ENCODE data around the gene RBM17. TPM values are rescaled to one million over a fixed set of nuclear protein-coding genes. Genes with fewer than 3 reads are reported as not detected.
A peak's percentile ranks its signal among the peaks of the same experiment; 100 is the strongest.

Gene RBM17
- total RNA-seq, 1 donor from 2014 or later = 33.2 TPM

DNA sequence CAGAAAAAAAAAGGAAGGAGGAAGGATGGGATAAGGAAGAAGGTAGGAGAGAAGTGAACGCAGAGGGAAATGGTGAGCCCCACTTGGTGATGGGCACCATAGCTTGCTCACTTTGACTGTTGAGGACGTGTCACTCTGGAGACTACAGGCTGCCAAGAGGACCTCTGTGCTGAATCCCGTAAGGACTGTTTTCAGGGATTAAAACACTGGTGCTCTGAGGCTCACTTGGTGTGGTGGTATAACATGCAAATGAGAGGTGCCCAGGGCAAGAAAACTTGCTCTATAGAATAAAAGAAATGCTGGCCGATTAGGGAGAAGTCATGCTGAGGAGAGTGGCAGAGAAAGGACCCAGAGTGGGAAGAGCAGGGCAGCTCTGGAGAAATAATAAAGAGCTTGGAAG lies 21.4 kb upstream of the RBM17 start:
- TF ChIP-seq, protein P1, sequence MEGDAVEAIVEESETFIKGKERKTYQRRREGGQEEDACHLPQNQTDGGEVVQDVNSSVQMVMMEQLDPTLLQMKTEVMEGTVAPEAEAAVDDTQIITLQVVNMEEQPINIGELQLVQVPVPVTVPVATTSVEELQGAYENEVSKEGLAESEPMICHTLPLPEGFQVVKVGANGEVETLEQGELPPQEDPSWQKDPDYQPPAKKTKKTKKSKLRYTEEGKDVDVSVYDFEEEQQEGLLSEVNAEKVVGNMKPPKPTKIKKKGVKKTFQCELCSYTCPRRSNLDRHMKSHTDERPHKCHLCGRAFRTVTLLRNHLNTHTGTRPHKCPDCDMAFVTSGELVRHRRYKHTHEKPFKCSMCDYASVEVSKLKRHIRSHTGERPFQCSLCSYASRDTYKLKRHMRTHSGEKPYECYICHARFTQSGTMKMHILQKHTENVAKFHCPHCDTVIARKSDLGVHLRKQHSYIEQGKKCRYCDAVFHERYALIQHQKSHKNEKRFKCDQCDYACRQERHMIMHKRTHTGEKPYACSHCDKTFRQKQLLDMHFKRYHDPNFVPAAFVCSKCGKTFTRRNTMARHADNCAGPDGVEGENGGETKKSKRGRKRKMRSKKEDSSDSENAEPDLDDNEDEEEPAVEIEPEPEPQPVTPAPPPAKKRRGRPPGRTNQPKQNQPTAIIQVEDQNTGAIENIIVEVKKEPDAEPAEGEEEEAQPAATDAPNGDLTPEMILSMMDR (IDR thresholded peaks at IDR 0.05; ENCODE audit: insufficient read depth, low read length, severe bottlenecking) = no peak
- no peak overlapping the region for H3K4me3 ChIP-seq (ENCODE audit: low read depth, low read length)
- DNase-seq (ENCODE audit: low read depth) (no peak), FAIRE-seq (no peak)
- no peaks in the 10 kb centered on the region for H3K27me3 ChIP-seq (ENCODE audit: control insufficient read depth, insufficient read depth, low read length)
- no peaks in the 10 kb centered on the region for H3K36me3 ChIP-seq (ENCODE audit: control insufficient read depth, insufficient read depth, low read length)

DNA sequence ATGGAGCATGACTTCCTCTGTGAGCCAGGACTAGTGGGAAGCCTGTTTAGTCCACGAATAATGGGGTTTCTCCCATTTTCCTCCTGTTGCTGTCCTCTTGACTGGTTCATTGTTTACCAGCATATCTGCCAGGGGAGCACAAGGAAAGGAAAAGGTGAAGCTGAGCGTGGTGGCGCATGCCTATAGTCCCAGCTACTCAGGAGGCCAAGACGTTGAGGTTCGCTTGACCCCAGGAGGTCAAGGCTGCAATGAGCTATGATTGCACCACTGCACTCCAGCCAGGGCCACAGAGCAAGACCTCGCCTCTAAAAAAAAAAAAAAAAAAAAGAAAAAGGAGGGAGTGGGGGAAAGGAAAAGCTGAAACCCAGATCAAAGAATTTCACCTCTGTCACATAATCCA lies 20.8 kb upstream of the RBM17 start:
- DNase-seq (ENCODE audit: low read depth) (no peak), FAIRE-seq (no peak)
- Histone ChIP-seq H3K27me3 (ENCODE audit: control insufficient read depth, insufficient read depth, low read length) (no peaks in the 10 kb centered on the region), H3K4me3 (ENCODE audit: low read depth, low read length) (no peak overlapping the region), H3K36me3 (ENCODE audit: control insufficient read depth, insufficient read depth, low read length) (no peaks in the 10 kb centered on the region)
- TF ChIP-seq, protein P1 (IDR thresholded peaks at IDR 0.05; ENCODE audit: insufficient read depth, low read length, severe bottlenecking) = no peak

DNA sequence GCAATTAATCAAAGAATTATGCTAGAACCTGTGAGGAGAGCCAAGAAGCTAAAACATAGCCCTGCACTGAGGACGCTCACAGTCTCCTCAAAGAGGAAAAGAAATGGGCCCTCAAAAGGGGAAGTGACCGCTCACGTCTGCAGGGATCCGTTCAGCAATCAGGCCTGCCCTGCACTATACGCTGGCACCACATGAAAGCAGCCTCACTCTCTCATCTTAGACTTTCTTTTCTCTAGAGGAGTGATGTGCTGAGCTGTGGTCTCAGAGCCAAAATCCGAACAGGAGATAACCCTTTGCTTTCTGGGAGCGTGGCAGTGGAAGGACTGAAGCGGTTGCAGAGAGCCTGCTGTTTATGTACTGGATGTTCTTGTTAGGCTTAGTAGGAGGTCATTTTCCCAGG lies 20.4 kb upstream of the RBM17 start:
- DNase-seq (ENCODE audit: low read depth) = no peak
- TF ChIP-seq, protein P1 (IDR thresholded peaks at IDR 0.05; ENCODE audit: insufficient read depth, low read length, severe bottlenecking) = no peak
- H3K36me3 ChIP-seq (ENCODE audit: control insufficient read depth, insufficient read depth, low read length) = no peaks in the 10 kb centered on the region
- H3K27me3 ChIP-seq (ENCODE audit: control insufficient read depth, insufficient read depth, low read length) = no peaks in the 10 kb centered on the region
- H3K4me3 ChIP-seq (ENCODE audit: low read depth, low read length) = no peak overlapping the region
- FAIRE-seq = peak; percentile 32

DNA sequence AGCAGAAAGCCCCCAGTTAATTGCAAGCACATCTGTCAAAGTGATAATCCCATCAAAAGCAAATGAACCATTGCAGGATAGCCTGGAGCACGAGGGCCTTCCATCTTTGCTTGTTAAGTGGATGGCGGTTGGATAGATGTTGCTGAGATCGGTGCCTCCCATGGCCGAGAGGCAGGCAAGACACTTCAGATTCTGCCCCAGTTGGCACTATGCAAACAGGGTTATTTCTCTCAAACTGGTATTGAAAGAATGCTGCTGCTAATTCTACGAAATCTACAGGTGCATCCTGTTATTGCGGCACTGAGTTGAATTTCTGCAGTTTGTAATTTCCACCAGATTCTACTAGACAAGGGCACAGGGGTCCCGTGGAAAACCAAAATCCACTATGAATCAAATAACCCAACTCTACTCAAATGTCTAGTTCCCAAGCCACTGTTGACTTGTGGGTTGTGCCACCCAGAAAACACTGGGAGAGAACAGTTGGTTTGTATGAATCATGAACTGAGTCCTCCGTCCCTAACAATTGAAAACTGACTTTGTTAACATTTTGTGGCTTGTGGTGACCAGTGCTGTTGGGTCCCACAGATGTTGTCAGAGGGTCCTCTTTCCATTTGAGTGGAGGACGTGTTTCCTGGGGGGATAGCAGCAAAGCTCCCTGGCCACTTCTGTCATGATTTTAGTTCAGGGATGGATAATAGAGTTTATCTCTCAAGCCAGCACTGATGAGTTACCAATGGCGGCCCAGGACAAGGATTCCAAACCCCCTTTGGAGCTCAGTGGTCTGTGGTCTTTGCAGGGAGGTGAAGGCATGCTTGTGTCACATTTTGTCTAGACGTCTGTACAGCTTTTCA lies 19.5 kb upstream of the RBM17 start:
- FAIRE-seq (no peak), DNase-seq (ENCODE audit: low read depth) (no peak)
- Histone ChIP-seq H3K4me3 (ENCODE audit: low read depth, low read length) (no peak overlapping the region), H3K27me3 (ENCODE audit: control insufficient read depth, insufficient read depth, low read length) (no peaks in the 10 kb centered on the region), H3K36me3 (ENCODE audit: control insufficient read depth, insufficient read depth, low read length) (no peaks in the 10 kb centered on the region)
- TF ChIP-seq, protein P1 (IDR thresholded peaks at IDR 0.05; ENCODE audit: insufficient read depth, low read length, severe bottlenecking) = no peak

DNA sequence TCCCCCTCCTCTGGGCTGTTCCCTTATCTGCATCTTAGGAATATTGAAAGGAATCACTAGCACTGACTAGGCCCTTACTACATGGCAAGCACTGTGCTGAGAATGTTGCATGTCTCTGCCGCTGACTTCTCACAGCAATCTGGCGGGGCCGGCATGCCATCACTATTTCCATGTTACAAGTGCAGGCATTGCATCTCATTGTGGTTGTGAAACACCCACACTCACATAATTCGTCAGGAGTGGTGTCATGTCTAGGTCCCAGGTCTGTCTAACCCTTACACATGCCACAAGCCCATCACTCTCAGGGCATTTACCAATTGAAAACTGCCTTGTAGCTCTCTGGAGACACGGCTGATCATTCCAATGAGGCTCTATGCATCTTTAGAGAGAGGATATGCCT lies 18.2 kb upstream of the RBM17 start:
- FAIRE-seq = no peak
- H3K27me3 ChIP-seq (ENCODE audit: control insufficient read depth, insufficient read depth, low read length) = no peaks in the 10 kb centered on the region
- no peak overlapping the region for H3K4me3 ChIP-seq (ENCODE audit: low read depth, low read length)
- no peaks in the 10 kb centered on the region for H3K36me3 ChIP-seq (ENCODE audit: control insufficient read depth, insufficient read depth, low read length)
- TF ChIP-seq, protein P1 (IDR thresholded peaks at IDR 0.05; ENCODE audit: insufficient read depth, low read length, severe bottlenecking) = no peak
- DNase-seq (ENCODE audit: low read depth) = no peak

Measured in bronchial epithelial cell (primary cell).